GM18498 (cell line): ENCODE data around the gene LMCD1.

Experiments
- ATAC-seq: cut with Tn5 transposase; IDR thresholded peaks from one replicate; pipeline ENCODE4 v1.9.1; 2021; ENCODE audit warnings: mild to moderate bottlenecking, moderate library complexity; ENCODE audit not compliant: unreplicated experiment

The LMCD1 gene

DNA sequence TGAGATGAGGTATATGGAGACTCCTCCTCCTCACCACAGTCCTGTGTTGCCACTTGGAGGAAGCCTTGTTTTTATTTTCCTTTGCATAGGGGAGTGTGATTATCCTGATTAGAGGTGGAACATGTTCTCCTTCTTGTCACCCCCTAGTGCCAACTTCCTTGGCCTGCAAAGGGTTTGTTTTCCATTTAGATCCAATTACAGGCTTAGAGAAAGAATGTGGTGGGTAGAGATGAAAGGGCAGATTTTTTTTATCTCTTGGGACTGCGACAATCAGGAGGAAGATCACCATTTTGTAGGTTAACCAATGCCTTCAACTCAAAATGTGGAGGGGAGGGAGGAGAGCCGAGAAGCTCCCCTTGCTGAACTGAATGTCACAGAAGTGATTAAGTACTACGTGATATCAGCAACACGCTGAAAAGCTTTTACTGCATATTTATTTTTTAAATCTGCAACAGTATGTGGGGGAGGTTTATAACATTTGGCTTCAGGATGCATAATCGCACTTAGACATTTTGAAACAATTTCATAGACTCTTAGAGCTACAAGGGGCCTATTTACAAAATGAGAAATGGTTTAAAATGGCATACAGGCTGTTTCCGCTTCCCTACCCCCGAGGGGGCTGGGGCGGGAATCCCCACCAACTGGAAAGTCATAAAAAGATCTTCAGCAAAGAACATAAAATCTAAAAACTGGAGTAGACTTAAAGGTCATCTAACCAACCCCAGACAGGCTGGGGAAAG lies 2.4 kb downstream of the LMCD1 start:
- no peak for ATAC-seq

DNA sequence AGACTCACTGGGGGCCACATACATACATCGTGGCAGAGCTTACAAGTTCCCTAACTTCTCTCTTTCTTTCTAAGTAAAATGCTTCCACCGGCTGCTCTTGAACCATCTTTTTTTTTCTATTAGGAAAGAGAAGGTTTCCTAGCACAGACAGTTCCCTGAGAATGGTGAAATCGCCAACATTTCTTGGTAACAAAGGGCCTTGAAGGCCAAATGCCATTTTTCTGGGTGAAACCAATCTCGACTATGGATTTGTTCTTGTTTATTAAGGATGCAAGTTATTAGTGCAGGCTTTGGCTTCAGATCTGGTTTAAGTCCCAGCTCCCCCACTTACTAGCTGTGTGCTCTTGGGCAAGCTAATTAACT lies 3.0 kb downstream of the LMCD1 start:
- no peak for ATAC-seq

DNA sequence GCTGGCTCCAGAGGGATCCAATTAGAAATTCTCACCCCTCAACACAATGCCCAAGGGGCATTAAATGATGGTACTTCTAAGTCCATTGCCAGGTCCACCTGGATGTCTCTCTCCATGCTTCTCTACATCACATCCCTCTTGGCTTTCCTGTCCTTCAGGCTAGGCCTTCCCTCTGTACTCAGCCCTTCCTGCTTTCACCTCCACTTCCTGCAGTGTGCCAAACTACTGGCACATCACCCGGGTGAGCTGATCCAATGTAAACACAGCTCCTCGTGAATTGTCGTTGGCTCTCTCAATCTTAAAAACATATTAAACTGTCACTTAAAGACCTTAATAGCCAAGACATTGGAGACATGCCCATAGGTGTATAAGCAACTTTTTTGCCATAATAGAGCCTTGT lies 4.0 kb downstream of the LMCD1 start:
- ATAC-seq, result no peak

DNA sequence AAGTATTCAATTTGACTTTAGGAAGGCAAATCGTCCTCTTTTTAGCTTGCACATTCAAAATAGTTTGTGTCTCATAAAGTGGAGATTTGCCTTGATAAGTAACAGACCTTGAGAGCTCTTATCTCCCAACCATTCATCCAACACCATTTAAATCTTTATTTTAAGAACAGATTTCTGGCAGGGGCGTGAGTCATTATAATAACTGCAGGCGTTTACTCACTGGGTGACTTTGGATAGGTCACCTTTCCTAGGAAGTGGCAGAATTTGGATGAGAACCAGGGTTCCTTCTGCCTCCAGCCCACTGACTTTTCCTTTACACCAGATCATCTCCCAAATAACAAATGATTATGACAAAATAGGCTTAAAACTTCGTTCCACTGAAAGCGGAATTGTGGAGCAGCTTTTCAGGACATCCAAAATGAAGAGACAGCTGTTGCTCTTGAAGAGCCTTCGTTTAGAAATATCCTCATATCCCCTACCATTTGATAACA lies 5.0 kb downstream of the LMCD1 start:
- no peak for ATAC-seq

DNA sequence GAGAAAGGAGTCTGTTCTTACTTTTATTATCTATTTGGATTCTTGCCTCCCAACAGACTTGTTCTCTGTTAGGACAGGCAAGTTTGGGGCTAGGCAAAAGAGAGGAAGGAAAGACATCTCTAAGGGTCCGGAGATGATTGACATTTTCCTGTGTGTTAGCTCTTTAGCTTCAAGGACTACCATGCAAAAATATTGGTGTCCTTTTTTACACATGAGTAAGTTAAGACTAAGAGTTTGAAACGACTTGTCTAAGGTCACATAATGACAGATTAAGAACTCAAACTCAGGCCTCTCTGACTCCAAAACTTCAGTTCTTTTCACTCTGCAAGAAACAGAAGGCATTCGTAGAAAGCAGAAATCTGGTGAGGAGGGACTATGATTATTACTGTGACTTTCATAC lies 5.9 kb downstream of the LMCD1 start:
- ATAC-seq, result no peak

DNA sequence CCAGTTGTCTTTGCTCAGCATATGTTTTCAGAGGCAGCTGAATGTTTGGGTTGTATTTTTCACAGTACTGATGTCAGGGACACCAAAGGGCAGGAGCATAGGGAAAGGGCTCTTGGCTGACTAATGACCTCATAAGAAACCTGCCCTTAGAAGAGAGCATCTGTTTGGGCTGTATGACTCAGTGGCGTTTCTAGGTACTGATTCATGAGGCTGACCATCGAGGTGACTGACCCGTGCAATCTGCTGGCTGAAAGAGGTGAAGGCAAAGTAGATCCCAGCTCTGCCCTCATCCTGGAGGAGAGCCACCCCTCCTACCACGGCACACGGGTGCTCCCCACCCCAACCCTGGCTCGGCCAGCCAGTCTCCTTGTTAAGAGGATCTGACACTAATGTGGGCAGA lies 8.3 kb downstream of the LMCD1 start:
- ATAC-seq, result no peak

DNA sequence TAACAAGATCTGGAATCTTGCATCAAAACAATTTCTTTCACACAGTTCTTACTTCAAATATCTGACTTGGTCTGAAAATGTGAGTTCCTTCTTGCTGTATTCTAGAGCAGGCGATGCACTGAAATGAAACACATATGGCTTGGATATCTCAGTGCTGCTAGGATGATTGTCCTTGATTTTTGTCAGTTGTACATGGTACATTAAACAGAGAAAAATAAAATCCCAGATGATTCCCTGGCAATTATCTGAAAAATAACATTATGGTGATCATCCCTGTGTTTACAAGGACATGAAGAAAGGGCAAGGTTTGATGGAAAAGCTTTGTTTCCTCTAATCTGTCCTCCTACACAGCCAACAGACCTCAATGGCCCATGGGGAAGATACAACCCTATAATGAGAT lies 10.6 kb downstream of the LMCD1 start:
- no peak for ATAC-seq

DNA sequence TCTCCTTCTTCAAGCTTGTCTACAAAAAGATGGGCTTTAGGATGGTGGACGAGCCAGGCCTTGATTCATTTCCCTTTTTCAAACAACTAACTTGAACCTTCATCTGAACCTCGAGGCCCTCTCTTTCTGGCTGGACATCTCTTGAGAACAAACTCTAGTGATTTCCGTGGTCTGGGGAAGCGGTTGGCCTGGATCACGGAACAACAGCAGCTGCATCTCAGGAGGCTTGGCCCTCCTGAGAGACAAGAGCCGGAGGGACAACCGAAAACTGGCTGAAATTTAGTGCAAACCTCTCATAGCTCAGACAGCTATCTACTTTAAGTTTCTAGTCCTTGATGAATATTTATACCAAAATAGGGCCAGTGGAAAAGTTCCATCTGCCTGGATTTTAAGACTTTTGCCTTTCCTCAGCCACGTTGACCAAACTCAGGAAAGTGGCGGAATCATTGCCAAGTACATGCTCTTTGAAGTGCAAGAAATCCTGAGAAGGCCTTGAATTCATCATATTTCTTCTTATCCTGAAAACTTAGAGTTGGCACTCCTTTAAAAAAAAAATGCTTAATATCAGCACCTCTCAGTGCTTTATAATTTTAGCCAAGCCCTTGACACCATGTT lies 14.5 kb downstream of the LMCD1 start:
- ATAC-seq, result no peak

DNA sequence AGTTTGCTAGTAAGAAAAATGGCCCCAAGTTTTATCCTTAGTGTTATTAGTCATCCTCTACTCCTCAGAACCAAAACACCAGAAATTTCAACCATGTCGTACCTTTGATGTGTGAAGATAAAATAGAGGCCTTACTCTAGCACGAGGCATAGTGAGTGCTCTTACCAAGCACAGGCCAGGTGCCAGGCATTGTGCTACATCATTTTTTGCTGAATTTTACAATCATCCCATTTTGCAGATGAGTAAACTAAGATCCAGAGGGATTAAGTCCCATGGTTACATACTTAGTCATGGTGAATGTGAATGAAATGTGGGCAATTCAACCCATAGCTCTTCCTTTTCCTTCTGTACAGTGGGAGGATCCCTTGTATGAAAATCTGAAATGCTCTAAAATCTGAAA lies 15.2 kb downstream of the LMCD1 start:
- no peak for ATAC-seq

DNA sequence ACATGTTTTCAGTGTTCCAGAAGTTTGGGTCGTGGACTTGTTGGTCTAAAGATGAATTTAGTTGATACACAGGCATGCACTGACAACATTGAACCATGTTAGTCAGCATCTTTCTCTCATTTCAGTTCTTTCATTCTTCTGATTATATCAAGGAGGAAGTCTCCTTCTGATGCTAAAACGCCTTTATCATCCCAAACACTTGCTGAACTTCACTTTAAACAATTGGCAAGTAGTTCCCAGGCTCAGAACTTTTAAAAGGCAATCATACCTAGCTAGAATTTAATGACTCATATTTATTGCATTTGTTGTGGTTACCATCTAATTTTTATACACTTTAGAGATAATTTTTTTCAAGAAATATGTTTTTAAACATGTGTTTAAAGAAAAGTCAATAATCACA lies 15.9 kb downstream of the LMCD1 start:
- no peak for ATAC-seq

DNA sequence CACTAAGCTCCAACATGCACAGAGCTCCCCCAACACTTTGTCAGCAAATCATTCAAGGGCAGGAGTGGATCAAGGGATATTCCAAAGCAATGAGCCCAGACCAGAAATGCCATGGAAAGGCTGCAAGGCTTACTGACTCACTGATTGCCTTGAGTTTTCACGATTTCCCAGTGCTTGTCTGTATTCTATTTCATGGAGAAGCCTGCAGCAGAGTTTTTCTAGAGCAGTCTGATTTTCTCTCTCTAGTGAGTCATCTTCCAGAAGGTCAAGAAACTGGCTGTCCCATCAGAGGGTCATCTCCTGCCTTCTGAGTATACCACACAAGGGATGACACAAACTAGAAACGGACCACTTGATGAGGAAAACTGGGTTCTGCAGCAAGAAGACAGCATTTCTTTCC lies 16.5 kb downstream of the LMCD1 start:
- ATAC-seq, result no peak

DNA sequence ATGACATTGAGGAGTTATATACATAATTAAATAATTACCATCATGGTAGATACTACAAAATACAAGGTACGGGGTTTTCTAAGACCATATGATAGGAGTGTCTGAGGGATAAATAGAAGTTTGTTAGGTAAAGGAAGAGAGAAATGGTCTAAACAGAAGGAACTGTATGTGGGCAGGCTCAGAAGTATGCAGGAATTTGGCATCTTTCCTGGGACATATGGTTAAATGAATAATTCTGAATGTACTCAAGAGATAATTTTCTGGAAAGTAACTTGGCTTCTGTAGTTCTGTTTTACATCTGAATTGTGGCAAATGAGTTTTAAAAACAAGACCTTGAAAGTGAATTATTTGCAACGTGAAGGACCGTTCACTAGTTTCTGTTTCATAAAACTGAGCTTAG lies 17.5 kb downstream of the LMCD1 start:
- no peak for ATAC-seq

DNA sequence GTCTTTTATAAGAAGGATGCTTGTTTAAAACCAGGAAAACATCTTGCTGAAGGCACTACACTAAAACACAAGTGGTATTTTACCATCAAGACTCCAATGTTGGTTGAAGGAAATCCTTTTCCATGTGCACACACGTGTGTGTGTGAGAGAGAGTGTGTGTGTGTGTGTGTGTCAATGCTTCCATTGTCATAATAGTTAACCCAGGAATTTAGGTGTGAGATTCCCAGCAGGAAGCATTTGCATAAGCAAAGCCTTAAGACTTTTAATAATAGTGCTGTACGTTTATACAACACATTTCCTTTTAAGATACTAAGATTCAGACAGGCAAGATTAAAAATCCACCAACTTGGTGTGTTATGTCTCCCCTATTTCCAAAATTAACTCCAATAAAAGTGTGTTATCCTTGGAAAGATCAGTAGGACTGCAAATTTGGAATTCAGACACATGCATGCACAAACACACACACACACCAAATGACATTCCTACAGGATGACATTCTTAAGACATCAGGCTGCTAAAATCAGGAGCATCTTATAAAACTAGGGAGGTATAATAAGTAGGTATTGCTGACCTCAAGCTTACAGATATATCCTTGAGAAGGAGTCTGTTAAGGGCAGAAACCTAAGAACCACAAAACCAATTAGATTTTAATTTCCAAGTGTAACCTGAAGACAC lies 18.3 kb downstream of the LMCD1 start:
- no peak for ATAC-seq

DNA sequence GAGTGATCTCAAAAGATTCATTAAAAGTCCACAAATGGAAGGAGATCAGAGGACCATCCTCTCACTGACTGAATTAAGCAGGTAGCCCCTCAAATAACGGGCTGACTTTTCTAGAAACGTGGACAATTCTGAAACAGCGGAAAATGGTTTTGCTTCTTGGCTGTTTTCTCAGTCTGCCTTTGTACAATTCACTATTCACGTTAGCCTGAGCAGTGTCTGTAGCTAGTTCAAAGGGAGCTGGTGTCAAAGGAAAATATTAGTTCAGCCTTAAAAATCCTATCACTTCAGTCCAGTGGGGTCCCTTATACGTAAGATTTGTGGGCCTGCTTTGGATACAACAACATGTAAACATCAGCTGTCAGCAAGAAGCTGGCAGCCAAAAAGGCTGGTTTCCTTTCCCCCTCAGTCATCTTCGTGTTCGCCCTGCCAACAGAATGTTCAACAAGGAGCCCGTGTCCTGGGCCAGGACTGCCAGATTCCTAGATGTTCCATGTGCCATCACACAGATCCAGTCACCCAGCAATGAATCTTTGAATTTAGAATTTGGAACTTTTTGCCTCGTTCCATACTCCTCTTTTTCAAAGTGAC lies 19.3 kb downstream of the LMCD1 start:
- no peak for ATAC-seq

DNA sequence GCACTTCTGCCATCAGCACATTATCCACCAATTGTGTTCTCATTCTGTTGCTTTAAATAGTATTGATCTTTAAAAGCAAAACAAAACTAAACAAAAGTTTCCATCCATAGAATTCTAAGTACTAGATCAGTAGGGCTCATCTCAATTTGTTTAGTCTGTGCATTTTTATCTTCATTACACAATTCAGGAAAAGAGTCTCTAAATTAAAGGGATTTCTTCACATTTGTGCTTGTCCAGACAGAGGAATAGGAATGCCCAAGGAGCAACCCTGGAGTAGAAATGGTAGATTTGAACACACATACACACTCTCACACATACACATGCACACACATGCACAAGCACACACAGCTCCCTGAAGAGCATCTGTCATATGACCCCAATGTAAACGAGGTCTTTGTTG lies 21.4 kb downstream of the LMCD1 start:
- no peak for ATAC-seq

DNA sequence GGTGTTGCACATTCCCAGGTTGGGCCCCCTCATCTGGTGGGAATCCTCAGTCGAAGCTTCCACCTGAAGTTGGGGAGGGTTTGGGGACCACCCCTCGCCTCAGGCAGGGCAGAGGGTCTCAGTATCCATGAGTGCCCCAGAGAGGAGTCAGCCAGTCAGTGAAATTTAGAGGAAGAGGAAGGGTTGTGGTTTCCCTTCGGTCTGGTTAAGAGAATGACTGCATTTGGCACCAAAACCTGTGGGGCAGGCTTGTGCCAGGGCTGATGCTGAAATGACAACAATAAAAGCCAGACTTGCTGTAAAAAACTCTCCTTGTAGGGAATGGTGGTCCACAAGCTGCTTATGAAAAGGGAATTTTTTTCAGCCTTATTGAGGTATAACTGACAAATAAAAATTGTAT lies 22.6 kb downstream of the LMCD1 start:
- no peak for ATAC-seq

DNA sequence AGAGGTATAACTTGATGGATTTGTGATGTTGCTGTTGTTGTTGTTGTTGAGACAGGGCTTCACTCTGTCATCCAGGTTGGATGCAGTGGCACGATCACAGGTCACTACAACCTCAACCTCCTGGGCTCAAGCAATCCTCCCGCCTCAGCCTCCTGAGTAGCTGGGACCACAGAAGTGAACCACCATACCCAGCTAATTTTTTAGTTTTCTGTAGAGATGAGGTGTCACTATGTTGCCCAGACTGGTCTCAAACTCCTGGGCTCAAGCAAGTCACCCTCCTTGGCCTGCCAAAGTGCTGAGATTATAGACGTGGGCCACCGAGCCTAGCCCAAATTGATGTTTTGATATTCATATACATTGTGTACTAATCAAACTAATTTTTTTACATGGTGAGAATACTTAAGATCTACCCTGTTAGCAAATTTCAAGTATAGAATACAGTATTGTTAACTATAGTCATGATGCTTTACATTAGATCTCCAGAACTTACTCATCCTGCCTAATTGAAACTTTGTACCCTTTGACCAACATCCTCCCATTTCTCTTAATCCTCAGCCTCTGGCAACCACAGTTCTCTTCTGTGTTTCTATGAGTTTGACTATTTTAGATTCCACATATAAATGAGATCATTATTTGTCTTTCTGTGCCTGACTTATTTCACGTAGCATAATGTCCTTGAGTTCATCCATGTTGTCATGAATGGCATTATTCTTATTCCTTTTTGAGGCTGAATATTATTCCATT lies 23.2 kb downstream of the LMCD1 start:
- no peak for ATAC-seq

DNA sequence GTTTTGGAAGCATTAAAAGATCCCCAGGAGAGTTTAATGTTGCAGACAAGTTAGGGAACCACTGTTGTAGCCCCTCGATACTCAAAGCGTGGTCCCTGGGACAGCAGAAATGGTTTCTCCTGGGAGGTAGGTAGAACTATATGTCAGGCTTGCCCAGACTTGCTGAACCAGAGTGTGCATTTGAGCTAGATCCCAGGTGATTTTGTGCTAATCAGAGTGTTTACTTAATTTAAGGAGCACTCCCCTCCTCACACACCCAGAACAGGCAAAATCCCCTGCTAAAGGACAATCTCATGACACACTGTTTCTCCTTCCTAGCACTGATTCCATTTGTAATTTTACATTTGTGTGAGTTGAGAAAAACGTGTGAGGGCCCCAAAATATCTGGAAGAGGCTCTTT lies 24.3 kb downstream of the LMCD1 start:
- no peak for ATAC-seq

DNA sequence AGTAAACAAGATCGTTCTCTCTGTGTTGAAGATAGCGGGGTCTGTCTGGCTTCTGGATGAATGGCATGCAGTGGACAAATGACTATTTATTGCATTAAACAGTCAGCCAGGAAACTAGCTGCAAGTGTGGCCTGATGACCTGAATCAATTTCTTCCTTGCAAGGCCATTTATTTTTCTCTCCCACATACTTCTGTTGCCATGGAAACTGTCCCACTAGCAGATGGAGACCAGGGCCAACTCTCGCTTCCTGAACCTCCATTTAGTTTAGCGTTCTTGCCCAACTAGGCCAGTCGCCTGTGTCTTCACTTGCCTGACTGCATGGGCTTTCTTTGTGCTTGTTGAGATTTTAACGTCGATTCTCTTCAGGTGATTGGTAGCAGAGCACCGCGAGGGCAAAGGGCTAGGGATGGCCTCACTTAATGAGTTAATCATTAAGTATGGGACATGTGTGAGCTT lies 27.6 kb downstream of the LMCD1 start:
- no peak for ATAC-seq

DNA sequence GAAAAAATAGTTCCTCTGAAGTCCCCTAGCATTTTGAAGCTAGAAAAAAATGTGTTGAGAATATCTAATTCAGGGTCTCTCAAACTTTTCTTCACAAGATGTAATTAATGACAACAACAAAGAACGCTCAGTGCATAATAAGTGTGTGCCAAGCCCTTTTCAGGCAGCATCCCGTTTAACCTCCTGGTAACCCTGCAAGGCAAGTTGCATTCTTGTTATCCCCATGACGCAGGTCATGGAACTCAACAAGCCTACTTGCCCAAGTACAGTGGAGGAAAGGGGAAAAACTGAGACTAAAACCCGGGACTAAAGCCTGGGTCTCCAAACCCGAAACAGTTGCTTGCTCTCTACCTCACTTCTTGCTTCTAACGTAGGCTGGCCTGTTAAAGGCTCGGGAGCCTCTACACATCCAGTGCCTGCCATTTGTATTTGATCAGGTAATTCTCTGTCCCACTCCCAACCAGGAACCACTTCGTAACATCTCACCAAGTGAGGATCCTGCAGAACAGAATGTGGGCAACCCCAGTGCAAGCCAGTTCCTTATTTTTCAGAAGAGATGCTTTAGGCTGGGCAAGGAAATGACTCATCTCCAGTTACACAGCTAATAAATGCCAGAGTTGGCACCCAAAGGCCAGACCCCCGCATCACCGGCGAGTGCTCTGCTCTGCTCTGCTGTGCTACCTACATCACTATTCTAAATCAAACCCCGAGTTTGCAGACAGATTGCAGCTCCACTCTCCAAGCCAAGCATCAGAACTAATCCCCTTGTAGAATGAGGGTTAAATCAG lies 28.3 kb downstream of the LMCD1 start:
- no peak for ATAC-seq
